ENCODE results near the gene FITM2.
"Not testable (repeated sequence)": the region's sequence is repeated elsewhere in the genome, so short reads cannot be mapped to it uniquely, and the experiment has no call there.

FITM2 gene, protein sequence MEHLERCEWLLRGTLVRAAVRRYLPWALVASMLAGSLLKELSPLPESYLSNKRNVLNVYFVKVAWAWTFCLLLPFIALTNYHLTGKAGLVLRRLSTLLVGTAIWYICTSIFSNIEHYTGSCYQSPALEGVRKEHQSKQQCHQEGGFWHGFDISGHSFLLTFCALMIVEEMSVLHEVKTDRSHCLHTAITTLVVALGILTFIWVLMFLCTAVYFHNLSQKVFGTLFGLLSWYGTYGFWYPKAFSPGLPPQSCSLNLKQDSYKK

DNA sequence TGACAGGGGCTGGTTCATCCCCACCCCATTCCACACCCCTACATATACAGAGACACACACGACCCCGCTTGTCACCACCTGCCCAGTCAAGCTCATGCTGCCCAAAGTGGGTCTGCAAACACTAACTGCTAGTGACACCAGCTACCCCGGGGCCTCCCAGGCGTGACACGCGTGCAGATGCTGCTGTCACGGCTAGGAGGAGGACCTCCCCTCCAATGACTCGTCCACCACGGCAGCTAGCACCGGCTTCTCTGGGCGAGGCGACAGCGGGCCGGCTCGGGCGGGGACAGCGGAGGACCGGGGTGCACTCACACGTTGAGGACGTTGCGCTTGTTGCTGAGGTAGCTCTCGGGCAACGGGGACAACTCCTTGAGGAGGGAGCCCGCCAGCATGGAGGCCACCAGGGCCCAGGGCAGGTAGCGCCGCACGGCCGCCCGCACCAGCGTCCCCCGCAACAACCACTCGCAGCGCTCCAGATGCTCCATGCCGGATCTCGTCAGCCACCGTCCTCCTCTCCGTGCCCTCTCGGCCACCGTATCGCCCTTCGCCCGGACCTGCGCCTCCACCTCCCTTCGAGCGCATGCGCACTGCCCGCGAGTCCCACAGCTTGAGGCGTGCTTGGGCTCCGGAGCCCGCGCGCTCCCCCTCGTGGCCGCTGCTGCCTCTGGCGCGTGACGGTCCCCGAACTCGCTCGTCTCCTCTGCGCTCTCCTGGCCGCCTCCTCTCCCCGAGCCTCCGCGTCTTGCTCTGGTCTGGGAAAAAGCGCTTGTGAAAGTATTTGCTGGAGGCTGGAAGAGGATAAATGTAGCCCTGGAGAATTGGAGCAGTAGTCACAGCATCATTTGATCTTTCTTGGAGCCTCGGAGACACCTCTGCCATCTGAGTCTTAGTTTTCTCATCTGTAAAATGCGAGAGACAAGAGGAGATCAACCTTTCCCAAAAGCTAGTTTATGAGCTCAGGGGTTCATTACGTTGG lies at the start of gene FITM2:
Gene FITM2, minus strand, starts transcription at position 539 of the 976 bp plus-strand sequence. Its CDS starts 54 bp downstream, at position 485.
- peak; percentile 86 for DNase-seq

DNA sequence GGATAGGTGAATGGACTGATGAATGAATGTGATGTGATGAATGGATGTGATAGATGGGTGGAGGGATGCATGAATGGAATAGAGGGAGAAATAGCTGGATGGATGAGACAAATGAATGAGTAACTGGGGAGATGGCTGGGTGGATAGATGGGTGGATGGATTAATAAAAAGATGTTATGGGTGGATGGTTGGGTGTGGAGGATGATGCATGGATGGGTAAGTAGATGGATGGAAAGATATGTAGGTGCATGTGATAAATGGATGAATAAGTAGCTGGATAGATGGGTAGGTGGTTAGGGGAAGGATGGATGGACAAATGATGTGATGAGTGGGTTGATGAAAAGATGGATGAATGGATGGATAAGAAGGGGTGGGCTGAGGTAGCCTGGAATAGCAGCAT lies 49.2 kb upstream of the FITM2 start:
- no peak for DNase-seq

DNA sequence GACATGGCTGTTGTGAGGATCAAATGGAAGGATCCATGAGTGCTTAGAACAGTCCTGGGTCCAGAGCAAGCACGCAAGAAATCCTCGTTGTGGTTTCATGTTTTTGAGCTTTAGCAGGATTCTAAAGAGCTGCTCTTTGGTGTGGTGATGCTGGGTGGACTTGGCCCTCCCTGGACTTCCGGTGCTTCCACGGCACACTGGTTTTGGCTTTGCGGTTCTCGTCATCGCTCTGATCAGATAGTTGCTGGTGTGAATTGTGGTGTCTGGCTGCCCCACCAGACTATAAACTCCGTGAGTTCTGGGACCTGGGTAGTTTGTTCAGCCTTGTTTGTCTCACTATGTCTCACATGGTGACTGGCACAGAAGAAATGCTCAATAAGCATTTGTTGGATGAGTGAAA lies 47.8 kb upstream of the FITM2 start:
- no peak for DNase-seq

DNA sequence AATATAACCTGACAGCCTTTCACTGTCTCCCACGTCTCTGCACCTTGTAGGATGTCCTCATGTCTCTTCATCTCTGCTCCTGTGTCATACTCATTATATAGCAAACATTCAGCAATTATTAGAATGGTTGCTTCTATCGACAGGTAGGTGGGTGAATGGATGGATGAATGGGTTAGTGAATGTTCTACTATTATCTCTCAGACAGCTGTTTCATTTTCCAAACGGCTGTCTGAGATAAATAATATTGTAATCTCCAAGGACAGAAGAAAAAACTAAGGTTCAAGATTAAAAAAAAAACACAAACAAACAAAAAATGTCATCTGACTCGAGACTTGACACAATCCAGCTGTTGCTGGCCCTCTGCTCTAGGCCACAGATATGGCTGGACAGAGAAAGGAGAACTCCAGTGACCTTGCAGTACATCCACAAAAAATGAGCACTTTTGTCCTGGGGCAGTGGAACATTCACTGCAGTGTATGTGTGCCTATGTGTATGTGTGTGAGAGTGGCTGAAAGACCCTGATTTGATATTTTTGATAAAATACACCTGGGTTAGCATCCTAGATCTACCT lies 46.6 kb upstream of the FITM2 start:
- no peak for DNase-seq

DNA sequence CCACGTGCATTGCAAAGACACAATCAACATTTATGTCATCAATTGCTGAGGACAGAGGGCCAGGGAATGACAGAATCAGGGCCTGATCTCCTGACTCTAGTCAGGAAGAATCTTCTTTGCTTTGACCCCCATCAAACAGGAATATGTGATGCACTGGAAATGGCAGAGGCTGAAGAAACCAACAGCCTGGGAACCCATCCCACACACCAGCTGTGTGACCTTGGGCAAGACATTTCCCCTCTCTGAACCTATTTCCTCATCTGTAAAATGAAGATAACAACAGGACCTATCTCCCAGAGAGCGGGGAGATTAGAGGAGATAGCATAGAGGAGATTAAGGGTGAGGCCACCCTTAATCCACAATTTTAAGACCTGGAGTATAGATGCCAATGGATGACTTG lies 46.0 kb upstream of the FITM2 start:
- DNase-seq: no peak

DNA sequence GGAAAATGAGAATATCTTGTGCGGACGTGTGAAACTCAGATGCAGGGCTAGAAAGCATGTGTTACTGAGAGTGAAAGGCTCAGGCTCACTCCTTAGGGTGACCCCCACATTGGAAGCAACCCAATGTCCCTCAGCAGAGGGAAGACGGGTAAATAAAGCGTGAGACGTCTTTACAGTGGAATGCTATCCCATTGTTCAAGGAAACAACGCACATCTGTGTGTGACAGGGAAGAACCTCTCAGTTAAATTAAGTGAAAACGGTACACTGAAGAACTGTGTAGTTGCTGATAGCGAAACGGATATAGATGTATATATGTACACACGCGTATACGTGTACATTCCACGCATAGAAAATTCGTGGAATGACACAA lies 45.3 kb upstream of the FITM2 start:
- DNase-seq: no peak

DNA sequence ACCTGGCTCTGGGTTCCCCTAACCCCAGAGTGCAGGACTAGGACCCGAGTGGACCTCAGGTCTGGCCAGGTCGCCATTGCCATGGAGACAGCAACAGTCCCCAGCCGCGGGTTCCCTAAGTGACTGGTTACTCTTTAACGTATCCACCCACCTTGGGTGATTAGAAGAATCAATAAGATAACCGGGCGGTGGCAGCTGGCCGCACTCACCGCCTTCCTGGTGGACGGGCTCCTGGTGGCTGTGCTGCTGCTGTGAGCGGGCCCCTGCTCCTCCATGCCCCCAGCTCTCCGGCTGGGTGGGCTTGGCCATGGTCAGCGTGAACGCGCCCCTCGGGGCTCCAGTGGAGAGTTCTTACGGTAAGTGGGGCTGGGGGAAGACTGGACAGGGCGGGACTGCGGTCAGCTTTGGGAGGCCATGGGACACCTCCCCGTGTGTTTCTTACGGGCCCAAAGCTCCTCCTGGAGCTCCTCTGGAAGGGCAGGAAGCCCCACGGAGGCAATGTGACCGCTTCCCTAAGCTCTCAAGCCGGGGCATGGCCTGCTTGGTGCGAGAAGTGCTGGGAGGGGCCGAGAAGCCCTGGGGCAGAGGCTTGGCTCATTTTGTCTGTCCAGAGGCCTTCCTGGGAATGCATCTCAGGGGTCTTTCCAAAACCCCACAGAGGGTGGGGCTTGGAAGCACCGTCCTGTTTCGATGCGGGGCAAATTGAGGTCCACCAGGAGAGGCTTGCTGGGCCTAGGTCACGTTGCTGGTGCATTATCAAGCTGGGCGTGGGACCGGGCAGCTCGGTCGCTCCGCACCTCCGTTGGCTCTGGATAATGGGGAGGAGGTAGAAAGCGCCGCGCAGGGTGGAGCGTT lies 44.7 kb upstream of the FITM2 start, which contains the start of gene HNF4A:
Gene HNF4A, plus strand, starts transcription at position 202 of the 855 bp plus-strand sequence. Its CDS starts 106 bp downstream, at position 308.
- no peak for DNase-seq

DNA sequence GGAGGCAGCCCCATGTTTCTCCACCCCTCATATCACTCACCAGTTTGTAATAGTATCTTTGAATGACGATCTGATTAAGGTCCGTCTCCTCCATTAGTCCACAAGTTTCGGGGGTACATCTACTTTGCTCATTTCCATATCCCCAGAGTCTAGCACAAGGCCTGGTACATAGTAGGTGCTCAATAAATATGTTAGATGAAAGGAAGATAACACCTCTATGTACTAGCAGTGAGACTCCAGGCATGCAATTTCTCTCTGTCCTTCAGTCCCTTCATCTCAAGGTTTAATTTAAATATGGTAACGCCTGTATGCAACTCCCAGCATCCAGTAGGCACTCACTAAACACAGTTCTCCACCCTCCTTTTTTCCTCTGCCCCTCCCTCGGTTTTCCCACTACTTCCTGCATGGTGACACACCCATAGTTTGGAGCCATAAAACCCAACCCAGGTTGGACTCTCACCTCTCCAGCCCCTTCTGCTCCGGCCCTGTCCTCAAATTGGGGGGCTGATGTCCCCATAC lies 44.0 kb upstream of the FITM2 start:
- DNase-seq: no peak

DNA sequence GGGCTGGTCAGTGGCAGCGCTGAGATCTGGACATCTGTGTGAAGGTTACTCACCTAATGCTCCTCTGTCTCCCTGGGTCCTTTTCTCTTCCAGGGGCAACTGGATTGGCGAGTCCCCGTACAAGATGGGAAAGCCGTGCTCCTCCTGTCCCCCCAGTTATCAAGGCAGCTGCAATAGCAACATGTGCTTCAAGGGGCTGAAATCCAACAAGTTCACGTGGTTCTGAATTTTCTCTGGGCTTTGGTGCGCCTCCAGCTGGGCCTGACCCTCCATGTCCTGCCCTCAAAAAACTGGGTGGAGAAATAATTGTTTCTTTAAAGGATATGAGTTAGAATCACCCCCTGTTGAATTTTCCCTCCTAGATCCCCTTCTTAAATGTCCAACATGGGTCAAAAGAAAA lies 39.6 kb upstream of the FITM2 start:
- no peak for DNase-seq

DNA sequence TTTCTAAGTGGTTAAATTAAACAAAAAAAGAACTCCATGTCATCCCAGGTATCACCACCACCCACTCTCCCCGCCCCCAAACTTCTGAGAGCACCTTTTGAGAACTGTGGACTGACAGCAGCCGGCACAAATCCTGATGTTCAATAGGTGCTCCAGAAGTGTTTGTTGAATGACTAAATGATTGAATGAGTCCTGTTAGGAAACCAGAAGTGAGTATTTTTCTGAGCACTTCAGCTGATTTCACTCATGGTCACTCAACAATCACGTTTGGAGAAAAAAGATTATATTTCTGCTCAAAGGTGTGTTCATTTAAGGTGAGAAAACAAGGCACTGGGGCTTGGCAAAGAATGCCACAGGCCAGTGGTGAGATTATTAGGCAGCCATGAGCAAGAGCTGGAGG lies 38.3 kb upstream of the FITM2 start:
- DNase-seq: no peak

DNA sequence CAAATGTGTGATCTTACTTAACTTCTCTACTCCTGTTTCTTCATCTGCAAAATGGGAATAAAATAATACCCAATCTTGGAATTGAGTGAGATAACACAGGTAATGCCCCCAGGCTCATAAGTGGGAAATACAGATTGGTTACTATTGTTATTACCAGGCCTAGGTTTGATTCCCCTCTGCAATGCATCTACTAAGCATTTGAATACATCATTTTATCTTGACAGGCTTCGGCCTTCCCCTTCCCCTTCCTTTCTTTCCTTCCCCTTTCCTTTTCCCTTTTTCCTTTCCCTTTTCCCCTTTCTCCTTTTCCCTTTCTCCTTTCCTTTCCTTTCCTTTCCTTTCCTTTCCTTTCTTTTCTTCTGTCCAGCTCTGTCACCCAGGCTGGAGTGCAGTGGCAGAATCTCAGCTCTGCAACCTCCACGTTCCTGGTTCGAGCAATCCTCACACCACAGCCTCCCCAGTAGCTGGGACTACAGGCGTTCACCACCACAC lies 37.2 kb upstream of the FITM2 start:
- DNase-seq: no peak

DNA sequence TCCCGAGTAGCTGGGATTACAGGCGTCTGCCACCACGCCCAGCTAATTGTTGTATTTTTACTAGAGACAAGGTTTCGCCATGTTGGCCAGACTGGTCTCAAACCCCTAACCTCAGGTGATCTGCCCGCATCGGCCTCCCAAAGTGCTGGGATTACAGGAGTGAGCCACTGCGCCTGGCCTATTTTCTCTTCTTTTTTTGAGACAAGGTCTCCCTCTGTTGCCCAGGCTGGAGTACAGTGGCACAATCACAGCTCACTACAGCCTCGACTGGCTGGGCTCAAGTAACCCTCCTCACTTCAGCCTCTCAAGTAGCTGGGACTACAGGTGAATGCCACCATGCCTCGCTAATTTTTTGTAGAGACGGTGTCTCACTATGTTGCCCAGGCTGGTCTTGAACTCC lies 34.9 kb upstream of the FITM2 start:
- not testable (repeated sequence) for DNase-seq

DNA sequence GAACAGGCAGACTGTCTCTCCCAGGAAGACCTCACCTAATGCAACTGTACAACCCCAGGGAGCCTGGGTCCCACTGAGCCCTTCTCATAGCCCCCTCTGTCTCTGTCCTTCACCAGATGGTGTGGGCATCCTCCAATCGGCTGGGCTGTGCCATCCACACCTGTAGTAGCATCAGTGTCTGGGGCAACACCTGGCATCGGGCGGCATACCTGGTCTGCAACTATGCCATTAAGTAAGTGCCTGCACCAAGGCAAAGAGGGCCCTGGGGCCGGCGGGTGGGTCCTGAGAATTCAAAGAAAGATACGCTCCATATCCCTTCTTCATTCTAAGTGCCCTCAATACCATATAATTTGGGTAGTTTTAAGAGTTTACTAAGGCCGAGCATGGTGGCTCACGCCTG lies 34.1 kb upstream of the FITM2 start:
- DNase-seq: no peak

DNA sequence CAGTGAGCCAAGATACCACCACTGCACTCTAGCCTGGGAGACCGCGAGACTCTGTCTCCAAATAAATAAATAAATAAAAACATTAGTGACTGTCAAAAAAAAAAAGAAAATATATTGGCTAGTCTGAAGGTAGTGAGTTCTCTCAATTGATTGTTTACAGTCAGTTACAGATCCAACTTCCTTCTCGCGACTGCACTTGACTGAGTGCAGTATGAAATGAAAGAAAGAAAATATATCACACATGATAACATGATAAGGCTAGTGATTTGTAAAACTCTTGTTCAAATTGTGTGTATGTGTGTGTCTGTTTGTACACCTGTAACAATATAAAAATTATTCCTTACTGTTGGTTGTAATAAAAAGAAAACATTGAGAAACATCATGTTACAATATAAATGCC lies 33.7 kb upstream of the FITM2 start:
- no peak for DNase-seq

DNA sequence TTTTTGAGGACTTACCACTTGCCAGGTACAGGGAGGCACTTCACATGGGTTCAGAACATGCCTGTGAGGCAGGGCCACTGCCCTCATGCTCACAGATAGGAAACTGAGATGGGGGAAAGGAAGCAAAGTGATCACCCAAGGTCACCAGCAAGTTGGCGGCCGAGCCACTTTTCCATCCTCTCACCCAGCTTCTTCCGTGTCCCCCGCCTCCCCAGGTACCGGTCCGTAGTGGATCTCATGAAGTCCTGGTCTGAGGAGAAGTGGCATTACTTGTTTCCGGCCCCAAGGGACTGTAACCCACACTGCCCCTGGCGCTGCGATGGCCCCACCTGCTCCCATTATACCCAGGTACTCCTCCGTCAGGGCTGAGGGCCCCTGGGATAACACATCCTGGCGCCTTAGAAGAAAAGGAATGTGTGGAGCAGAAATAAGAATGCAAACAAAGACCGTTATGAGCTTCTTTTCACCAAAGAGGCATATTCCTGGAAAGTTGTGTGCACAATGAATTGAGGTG lies 32.2 kb upstream of the FITM2 start:
- no peak for DNase-seq

DNA sequence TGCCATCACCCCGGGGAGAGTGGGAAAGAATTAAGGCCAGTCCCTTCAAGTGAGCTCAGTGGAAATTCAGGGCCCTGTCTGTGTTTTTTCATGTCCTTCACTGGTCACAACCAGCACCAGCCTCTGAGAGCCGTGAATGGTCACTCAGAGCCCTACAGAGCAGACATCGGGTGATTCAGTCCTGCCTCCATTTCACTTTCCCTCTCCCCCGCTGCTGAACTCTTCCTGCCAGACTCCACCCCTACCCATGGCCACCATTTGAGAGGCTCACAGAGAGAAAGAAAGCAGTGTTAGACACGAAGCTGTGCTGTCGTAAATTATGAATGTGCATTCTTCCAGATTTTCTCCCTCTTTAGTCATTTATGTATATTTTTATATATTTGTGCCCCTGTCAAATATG lies 31.2 kb upstream of the FITM2 start:
- no peak for DNase-seq

DNA sequence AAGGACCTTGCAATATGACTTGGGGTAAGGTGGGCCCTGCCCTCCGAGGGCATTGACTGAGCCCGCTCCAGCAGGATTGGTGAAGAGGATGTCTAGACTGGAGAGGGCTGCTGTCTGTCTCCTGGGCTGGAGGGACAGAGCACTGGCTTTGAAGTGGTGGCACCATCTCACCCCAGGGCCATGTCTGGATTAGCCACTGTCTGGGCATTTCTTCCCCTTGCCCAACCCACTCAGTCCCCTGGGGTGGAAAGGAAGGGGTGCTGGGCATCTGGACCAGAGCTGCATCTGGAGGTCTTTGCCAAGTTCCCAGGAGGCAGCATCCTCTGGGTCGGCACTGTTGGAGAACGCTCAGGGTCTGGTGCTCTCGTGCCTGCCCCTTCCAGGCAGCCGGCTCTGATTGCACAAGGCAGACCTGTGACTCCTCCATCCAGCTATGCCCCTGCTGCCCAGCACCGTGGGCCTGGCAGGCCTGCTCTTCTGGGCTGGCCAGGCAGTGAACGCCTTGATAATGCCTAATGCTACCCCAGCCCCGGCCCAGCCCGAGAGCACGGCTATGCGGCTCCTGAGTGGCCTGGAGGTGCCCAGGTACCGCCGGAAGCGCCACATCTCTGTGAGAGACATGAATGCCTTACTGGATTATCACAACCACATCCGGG lies 25.9 kb upstream of the FITM2 start, which contains the start of gene R3HDML:
Gene R3HDML, plus strand, starts transcription at position 319 of the 656 bp plus-strand sequence. Its CDS starts 115 bp downstream, at position 434.
- no peak for DNase-seq

DNA sequence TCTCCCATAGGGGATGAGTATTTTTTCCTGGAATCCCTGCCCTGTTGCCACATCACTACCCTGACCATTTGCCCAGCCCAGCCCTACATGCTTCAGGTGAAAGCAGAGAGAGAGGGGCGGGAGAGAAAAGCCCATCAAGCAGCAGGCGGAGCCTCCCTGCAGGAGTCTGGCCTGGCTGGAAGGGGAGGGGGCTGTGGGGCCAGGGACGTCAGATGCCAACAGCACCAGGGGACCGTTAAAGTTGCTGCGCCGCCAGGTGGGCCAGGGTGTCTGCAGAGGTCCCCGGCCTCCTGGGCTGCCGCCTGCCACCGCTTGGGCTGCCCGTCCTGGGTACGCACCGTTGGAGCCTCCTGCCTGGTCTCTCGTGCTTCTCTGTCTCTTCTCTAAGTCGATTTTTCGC lies 25.1 kb upstream of the FITM2 start:
- DNase-seq: no peak

DNA sequence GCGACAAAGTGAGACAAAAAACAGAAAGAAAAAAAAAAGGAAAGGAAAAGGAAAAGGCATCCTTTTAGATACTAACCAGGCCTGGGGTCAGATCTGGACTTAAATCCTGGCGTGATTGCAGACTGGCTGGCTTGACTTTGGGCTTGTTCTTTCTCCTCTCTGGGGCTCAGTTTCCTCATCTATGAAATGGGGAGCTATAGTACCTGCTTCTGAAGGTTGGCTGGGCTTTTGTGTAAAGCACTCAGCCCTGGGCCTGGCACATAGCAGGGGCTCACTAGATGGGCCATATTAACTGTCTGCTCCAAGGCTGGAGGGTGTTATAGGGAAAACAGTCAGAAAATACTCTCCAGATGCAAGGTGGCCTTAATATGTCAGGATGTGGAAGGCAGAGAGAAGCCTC lies 24.7 kb upstream of the FITM2 start:
- DNase-seq: no peak

DNA sequence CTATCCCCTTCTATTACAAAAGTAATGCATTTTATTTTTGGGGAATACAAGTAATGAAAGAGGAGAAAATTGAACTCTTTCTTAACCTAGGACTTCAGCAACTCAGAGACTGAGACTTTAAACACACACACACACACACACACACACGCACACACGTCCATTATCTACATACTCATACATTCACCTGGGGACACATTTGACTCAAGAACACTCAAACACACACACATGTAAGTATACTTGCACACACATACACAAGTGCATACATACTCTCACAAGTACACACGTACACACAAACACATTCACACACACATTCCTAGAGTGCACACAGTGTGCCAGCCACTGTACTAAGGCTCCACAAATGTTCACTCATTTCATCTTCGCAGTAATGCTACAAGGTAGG lies 23.7 kb upstream of the FITM2 start:
- DNase-seq: no peak

DNA sequence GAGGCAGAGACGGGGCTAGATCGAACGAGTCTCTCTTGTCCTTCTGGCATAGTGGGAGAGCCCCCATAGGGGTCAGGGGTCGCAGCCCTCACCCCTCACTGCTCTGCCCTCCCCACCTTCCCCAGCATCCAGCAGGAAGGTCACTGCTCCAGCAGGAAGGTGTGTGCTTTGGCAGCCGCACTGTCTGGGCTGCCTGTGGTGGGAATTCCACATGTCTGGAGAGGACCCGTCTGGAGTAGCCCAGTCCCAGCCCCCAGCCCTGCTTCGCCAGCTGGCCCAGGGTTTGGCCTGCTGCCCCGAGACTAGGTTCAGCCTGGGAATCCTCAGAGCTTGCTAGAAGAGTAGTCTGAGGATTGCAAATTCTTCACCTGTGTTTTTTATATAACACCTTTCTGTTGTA lies 23.3 kb upstream of the FITM2 start:
- no peak for DNase-seq

Data from SHP77 treated with DMSO at 0.1 percent for 48 hours (cell line).